ENCODE results near the gene TCERG1L.
"Not testable (repeated sequence)": the region's sequence is repeated elsewhere in the genome, so short reads cannot be mapped to it uniquely, and the experiment has no call there.

The TCERG1L gene

GRCh38 chr10:131144196-131144595, 167.3 kb downstream of the TCERG1L start:
- no peak for DNase-seq (ENCODE audit: low spot score)

- no peak for DNase-seq (ENCODE audit: low spot score)
Observed at GRCh38 chr10:131143425-131144165, 167.9 kb downstream of the TCERG1L start.

- no peak for DNase-seq (ENCODE audit: low spot score)
Observed at GRCh38 chr10:131142517-131143380, 168.8 kb downstream of the TCERG1L start.

GRCh38 chr10:131141645-131142516, 169.6 kb downstream of the TCERG1L start:
- DNase-seq (ENCODE audit: low spot score): no peak

GRCh38 chr10:131141207-131141606, 170.3 kb downstream of the TCERG1L start:
- no peak for DNase-seq (ENCODE audit: low spot score)

- DNase-seq (ENCODE audit: low spot score): no peak
Observed at GRCh38 chr10:131140606-131141005, 170.9 kb downstream of the TCERG1L start.

GRCh38 chr10:131137223-131137622, 174.3 kb downstream of the TCERG1L start:
- DNase-seq (ENCODE audit: low spot score): no peak

- DNase-seq (ENCODE audit: low spot score): not testable (repeated sequence)
Observed at GRCh38 chr10:131136336-131136735, 175.2 kb downstream of the TCERG1L start.

GRCh38 chr10:131135716-131136115, 175.8 kb downstream of the TCERG1L start:
- no peak for DNase-seq (ENCODE audit: low spot score)

GRCh38 chr10:131134651-131135050, 176.9 kb downstream of the TCERG1L start:
- no peak for DNase-seq (ENCODE audit: low spot score)

- no peak for DNase-seq (ENCODE audit: low spot score)
Observed at GRCh38 chr10:131134001-131134576, 177.4 kb downstream of the TCERG1L start.

- no peak for DNase-seq (ENCODE audit: low spot score)
Observed at GRCh38 chr10:131132681-131133080, 178.8 kb downstream of the TCERG1L start.

GRCh38 chr10:131131726-131132591, 179.6 kb downstream of the TCERG1L start:
- DNase-seq (ENCODE audit: low spot score): no peak

- DNase-seq (ENCODE audit: low spot score): no peak
Observed at GRCh38 chr10:131130025-131130424, 181.5 kb downstream of the TCERG1L start.

GRCh38 chr10:131129544-131129943, 182.0 kb downstream of the TCERG1L start:
- DNase-seq (ENCODE audit: low spot score): no peak

- DNase-seq (ENCODE audit: low spot score): no peak
Observed at GRCh38 chr10:131128731-131129130, 182.8 kb downstream of the TCERG1L start.

GRCh38 chr10:131127610-131128009, 183.9 kb downstream of the TCERG1L start:
- DNase-seq (ENCODE audit: low spot score): no peak

- DNase-seq (ENCODE audit: low spot score): no peak
Observed at GRCh38 chr10:131127138-131127589, 184.4 kb downstream of the TCERG1L start.

GRCh38 chr10:131126321-131127137, 185.0 kb downstream of the TCERG1L start:
- no peak for DNase-seq (ENCODE audit: low spot score)
